NCI-H1417 treated with DMSO at 0.1 percent for 48 hours (cell line): ENCODE data around the gene GRID1.
"Not testable (repeated sequence)": the region's sequence is repeated elsewhere in the genome, so short reads cannot be mapped to it uniquely, and the experiment has no call there.

Experiments used
- DNase-seq: peaks from one replicate; lab custom pipeline; 2025; lab: John Stamatoyannopoulos, UW

GRID1 gene

GRCh38 chr10:85868627-85869499 lies 497.7 kb downstream of the GRID1 start:
- no peak for DNase-seq

GRCh38 chr10:85864868-85865526 lies 501.6 kb downstream of the GRID1 start:
- DNase-seq, result no peak

- DNase-seq, result no peak
Measured at GRCh38 chr10:85864173-85864549, 502.4 kb downstream of the GRID1 start.

- no peak for DNase-seq
Measured at GRCh38 chr10:85863301-85864172, 503.1 kb downstream of the GRID1 start.

GRCh38 chr10:85862771-85863170 lies 503.8 kb downstream of the GRID1 start:
- no peak for DNase-seq

GRCh38 chr10:85861513-85862197 lies 504.9 kb downstream of the GRID1 start:
- DNase-seq, result no peak

- no peak for DNase-seq
Measured at GRCh38 chr10:85859859-85860258, 506.7 kb downstream of the GRID1 start.

- no peak for DNase-seq
Measured at GRCh38 chr10:85858776-85859515, 507.6 kb downstream of the GRID1 start.

- DNase-seq, result no peak
Measured at GRCh38 chr10:85857791-85858190, 508.8 kb downstream of the GRID1 start.

- no peak for DNase-seq
Measured at GRCh38 chr10:85857305-85857704, 509.3 kb downstream of the GRID1 start.

- no peak for DNase-seq
Measured at GRCh38 chr10:85851934-85852333, 514.7 kb downstream of the GRID1 start.

- no peak for DNase-seq
Measured at GRCh38 chr10:85851325-85851724, 515.3 kb downstream of the GRID1 start.

- DNase-seq, result no peak
Measured at GRCh38 chr10:85850736-85851135, 515.9 kb downstream of the GRID1 start.

- no peak for DNase-seq
Measured at GRCh38 chr10:85849315-85849714, 517.3 kb downstream of the GRID1 start.

- no peak for DNase-seq
Measured at GRCh38 chr10:85848756-85849155, 517.8 kb downstream of the GRID1 start.

- no peak for DNase-seq
Measured at GRCh38 chr10:85847085-85847484, 519.5 kb downstream of the GRID1 start.

GRCh38 chr10:85838660-85839059 lies 527.9 kb downstream of the GRID1 start:
- DNase-seq, result not testable (repeated sequence)

GRCh38 chr10:85832988-85833387 lies 533.6 kb downstream of the GRID1 start:
- DNase-seq, result no peak

- DNase-seq, result no peak
Measured at GRCh38 chr10:85831422-85831821, 535.2 kb downstream of the GRID1 start.

- DNase-seq, result no peak
Measured at GRCh38 chr10:85826377-85826776, 540.2 kb downstream of the GRID1 start.

- DNase-seq, result no peak
Measured at GRCh38 chr10:85811405-85811804, 555.2 kb downstream of the GRID1 start.
